Fibroblast of mammary gland (primary cell): ENCODE results near the gene MAPKAP1.
A peak's percentile ranks its signal among the peaks of the same experiment; 100 is the strongest.

Experiments
- DNase-seq: peaks from one replicate; pipeline ENCODE4 v3.0.0-alpha.2; 2010; ENCODE audit warnings: low read depth
- H3K4me3 ChIP-seq: 2 replicates; pipeline ENCODE4 v1.5.1; 2011; ENCODE audit warnings: low read depth, mild to moderate bottlenecking, low read length, moderate library complexity; ENCODE audit not compliant: control insufficient read depth
- CTCF ChIP-seq: conservative IDR thresholded peaks from 2 replicates; pipeline ENCODE4 v1.5.1; 2011; ENCODE audit warnings: low read depth, low read length, inconsistent platforms; ENCODE audit not compliant: control insufficient read depth, insufficient read depth

The MAPKAP1 gene

DNA sequence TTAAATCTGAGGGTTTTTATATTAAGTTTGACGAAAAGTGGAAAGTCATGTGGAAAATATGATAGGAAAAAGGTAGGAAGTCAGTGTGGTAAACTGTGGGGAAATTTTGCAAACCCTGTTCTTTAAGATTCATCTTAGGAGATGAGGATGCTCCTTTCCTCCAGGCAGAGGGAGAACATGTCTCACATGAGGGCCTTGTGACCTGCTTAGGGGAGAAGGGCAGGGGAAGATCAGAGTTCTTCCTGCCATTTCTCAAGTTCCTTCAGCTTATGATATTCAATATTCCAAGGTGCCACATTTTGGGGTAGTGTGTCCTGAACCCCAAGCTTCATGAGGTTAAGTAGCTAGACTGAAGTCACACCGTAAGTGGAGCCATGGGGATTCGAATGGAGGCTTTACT, 53.7 kb downstream of the MAPKAP1 start:
- H3K4me3 ChIP-seq = no peak overlapping the region
- no peak for TF ChIP-seq CTCF
- no peak for DNase-seq

- H3K4me3 ChIP-seq = no peak overlapping the region
- peak; percentile 45 for DNase-seq
- TF ChIP-seq CTCF = no peak
Observed at GRCh38 chr9:125652759-125653158, 54.2 kb downstream of the MAPKAP1 start.

- H3K4me3 ChIP-seq = no peak overlapping the region
- no peak for TF ChIP-seq CTCF
- no peak for DNase-seq
Observed at GRCh38 chr9:125652233-125652594, 54.8 kb downstream of the MAPKAP1 start.

DNA sequence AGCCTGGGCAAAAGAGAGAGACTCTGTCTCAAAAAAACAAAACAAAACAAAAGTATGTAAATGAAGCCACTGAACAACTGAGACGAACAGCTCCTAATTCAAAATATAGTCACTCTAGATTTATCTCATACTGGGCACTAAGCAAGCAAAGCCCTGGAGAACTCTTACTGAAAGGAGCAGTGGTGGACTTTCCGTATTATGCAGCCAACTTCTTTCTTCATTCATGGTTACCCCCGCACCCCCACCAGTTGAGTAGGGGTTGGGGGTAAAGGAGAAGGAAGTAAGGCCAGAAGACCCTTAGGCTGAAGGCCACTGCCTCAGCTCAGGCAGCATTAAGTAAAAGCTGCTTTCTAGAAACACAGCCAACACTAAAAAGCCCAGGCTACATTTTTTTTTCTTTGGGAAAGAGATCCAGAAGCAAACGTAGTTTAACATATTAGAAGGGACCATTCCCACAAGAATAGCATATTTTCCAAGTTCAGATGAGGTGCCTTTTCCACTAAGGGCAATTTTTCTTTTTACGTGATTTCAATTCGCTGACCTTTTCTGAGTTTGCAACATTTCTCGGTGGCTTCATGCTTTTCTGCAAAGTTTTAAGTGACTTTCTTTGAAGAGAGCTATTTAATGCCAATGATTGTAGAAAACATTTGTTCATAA, 55.3 kb downstream of the MAPKAP1 start:
- DNase-seq = no peak
- no peak overlapping the region for H3K4me3 ChIP-seq
- no peak for TF ChIP-seq CTCF

DNA sequence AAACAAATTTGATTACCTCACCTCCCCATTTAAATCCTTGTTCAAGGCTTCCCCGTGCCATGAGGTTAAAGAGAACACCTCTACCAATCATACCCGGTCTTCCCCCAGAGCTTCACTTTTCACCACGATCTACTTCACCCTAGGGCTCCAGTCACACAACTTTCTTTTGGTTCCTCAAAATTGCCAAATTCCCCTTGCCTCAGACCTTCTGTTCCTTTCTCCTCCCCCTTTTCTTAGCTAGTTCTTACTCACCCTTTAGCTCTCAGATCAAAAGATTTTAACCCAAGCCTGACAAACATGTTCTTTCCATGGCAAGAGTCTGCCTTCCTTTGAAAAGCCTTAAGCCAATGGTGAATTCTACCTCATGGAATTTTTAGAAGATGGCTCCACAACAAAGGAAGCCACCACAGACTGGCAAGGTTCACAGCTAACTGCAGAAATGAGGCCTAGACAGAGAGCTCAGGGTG, 56.7 kb downstream of the MAPKAP1 start:
- DNase-seq = peak; percentile 75
- H3K4me3 ChIP-seq = no peak overlapping the region
- no peak for TF ChIP-seq CTCF

GRCh38 chr9:125649826-125650225, 57.2 kb downstream of the MAPKAP1 start:
- no peak overlapping the region for H3K4me3 ChIP-seq
- no peak for TF ChIP-seq CTCF
- DNase-seq = no peak

DNA sequence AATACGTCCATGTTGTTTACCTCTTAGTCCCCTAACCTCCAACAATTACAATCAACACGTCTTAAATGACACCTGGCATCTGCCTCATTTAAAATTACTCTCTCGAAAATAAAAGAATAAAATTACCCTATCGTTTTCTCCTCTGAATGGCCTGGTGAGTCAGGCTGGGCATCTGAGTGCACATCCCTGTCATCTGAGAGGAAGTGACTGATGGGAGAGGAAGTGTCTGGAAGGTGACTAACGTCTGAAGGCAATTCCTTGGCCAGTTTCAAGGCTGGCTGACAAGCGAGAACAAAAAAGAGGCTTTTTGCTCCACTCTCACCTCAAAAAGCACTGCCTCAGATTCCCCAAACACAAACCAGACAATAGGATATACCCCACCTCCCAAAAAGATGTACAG, 57.7 kb downstream of the MAPKAP1 start:
- peak; percentile 88 for DNase-seq
- TF ChIP-seq CTCF = no peak
- no peak overlapping the region for H3K4me3 ChIP-seq
